Skin epidermis (tissue), 12 donors: ENCODE measurements around the gene DNAH10.
"Not testable (repeated sequence)": the region's sequence is repeated elsewhere in the genome, so short reads cannot be mapped to it uniquely, and the experiment has no call there.

Source experiments
- H3K27ac ChIP-seq, 21 experiments: fragments of 200-600 bp; sonication (generic) in 11 of 21; one replicate each; pipeline ENCODE4 v1.5.0; 2020; ENCODE audit warnings: mild to moderate bottlenecking in 3 of 21, inconsistent platforms in 2 of 21, moderate library complexity in 2 of 21
- H3K4me3 ChIP-seq, 7 experiments: fragments of 200-600 bp; sonication (generic) in 2 of 7; one replicate each; pipeline ENCODE4 v1.5.0; 2020; ENCODE audit warnings: inconsistent platforms in 2 of 7, mild to moderate bottlenecking in 2 of 7, moderate library complexity in 1 of 7

The DNAH10 gene

GRCh38 chr12:123940627-123940966, 178.5 kb downstream of the DNAH10 start:
- Histone ChIP-seq H3K4me3 (no peak overlapping the region), H3K27ac (no peak overlapping the region)

DNA sequence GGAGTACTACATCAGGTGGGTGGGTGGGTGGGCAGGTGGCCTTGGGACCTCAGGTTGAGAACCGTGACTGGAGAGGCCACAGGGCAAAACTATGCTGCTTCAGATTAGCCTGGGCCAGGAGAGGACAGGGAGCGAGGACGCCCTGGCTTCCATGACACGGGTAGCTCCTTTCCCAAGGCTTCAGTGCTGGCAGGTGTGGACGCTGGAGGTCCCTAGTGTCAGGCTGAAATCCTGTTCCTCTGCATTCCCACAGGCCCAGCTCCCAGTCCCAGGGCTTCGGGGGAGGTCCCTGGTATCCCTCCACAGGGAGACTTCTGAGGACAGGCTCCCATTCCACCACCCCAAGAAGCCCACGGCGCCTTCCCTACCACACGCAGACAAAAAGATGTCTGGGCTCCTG, 178.9 kb downstream of the DNAH10 start:
- H3K4me3 ChIP-seq, result no peak overlapping the region
- peak overlapping the region in 1 of 21 experiments; percentile 51 for H3K27ac ChIP-seq

DNA sequence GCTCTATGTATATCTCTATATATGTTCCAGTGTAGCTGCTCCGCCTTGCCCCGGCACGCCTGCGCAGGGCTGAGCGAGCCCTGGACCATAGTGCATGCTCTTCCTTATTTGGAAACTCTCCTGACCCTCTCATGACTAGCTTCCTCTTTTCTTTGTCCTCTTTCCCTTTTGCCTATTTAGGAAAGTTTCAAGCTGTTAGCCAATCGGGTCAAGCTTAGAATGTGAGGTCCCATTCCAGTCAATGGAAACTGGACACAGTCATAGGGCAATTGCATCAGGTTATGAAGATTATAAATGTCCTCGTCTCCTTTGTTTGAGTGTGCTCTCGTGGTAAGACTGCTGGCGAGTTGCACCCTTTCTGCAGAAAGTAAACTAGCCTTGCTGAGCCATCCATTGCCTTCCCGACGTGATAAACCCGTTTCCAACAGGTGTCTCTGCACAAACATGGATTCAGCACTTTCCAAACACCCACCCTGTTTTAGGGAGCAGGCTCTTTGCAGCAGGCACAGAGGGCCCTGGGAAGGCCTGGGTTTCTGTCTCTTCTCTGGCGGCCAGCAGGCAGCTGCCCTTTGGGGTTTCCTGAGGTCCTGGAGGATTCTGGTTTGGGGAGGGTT, 179.6 kb downstream of the DNAH10 start:
- peak overlapping the region in 2 of 21 experiments; percentile 9 to 51 for H3K27ac ChIP-seq
- H3K4me3 ChIP-seq, result no peak overlapping the region

GRCh38 chr12:123942238-123942653, 180.1 kb downstream of the DNAH10 start:
- peak overlapping the region in 2 of 21 experiments; percentile 9 to 51 for H3K27ac ChIP-seq
- no peak overlapping the region for H3K4me3 ChIP-seq

- no peak overlapping the region for H3K4me3 ChIP-seq
- peak overlapping the region in 1 of 21 experiments; percentile 45 for H3K27ac ChIP-seq
Observed at GRCh38 chr12:123942911-123943648, 181.0 kb downstream of the DNAH10 start.

DNA sequence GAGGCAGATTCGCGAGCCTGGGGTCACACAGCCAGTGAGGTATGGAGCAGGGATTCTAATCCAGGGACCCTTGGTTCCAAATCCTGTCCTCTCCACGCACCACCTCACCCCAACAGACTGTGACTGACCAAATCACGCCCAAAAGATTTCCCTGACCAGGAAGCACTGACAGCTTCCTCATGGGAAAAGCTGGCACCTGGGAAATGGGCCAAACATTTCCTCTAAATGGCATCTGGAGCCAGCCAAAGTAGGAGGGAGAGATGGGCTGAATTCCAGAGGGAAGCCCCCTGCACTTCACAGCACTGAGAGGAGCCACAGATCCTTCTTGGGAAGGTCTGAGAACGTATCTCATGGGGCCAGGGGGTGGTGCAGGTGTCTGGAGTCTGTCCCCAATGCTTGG, 181.7 kb downstream of the DNAH10 start:
- Histone ChIP-seq H3K4me3 (no peak overlapping the region), H3K27ac (no peak overlapping the region)

- no peak overlapping the region for H3K4me3 ChIP-seq
- H3K27ac ChIP-seq, result no peak overlapping the region
Observed at GRCh38 chr12:123944696-123945095, 182.6 kb downstream of the DNAH10 start.

- H3K27ac ChIP-seq, result no peak overlapping the region
- no peak overlapping the region for H3K4me3 ChIP-seq
Observed at GRCh38 chr12:123945287-123946151, 183.4 kb downstream of the DNAH10 start.

GRCh38 chr12:123946152-123946515, 184.0 kb downstream of the DNAH10 start:
- Histone ChIP-seq H3K27ac (no peak overlapping the region), H3K4me3 (no peak overlapping the region)

- not testable (repeated sequence) for H3K4me3 ChIP-seq, H3K27ac ChIP-seq
Observed at GRCh38 chr12:123946516-123947505, 184.7 kb downstream of the DNAH10 start.

- not testable (repeated sequence) for H3K27ac ChIP-seq, H3K4me3 ChIP-seq
Observed at GRCh38 chr12:123947531-123947930, 185.4 kb downstream of the DNAH10 start.

DNA sequence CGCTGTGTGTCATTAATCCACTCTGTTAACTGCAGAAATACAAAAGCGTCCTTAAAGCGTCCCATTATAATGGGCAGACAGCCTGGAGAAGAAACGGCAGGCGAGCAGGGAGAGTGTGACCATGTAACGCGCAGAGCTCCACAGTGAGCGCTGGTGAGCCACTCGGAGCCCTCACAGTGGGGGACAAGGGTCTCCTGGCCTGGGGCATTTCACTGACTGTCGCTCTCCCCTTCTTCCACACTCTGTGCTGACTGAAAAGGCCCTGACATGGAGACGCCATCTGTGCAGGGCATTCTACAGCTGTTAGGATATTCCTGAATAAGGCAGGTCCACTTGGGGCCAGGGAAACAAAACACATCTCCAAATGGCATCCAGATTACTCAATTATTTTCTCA, 186.3 kb downstream of the DNAH10 start:
- H3K27ac ChIP-seq, result no peak overlapping the region
- H3K4me3 ChIP-seq, result no peak overlapping the region

- H3K4me3 ChIP-seq, result no peak overlapping the region
- H3K27ac ChIP-seq, result no peak overlapping the region
Observed at GRCh38 chr12:123948796-123949769, 187.0 kb downstream of the DNAH10 start.

GRCh38 chr12:123949770-123950165, 187.7 kb downstream of the DNAH10 start:
- no peak overlapping the region for H3K4me3 ChIP-seq
- H3K27ac ChIP-seq, result no peak overlapping the region

GRCh38 chr12:123950476-123951349, 188.6 kb downstream of the DNAH10 start:
- H3K4me3 ChIP-seq, result no peak overlapping the region
- H3K27ac ChIP-seq, result no peak overlapping the region

- H3K4me3 ChIP-seq, result no peak overlapping the region
- no peak overlapping the region for H3K27ac ChIP-seq
Observed at GRCh38 chr12:123951467-123951866, 189.4 kb downstream of the DNAH10 start.

DNA sequence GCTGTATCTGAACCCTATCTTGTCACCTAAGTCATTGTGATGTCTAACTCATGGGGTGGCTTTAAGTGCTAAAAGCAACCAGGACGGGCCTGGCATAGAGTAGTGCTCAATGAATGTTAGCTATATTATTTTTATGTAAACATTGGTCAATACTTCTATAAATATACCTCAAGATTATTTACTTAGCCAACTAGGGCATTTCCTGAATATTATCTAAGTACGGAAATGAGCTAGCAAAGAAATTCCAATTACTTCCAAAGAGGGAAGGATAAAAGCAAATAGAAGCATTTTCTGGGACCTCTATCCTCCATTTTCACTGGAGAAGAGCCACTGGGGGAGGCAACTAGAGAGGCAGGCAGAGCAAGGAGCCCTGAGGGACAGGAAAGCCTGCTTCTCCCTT, 189.9 kb downstream of the DNAH10 start:
- no peak overlapping the region for H3K4me3 ChIP-seq
- H3K27ac ChIP-seq, result no peak overlapping the region
